DMS79 treated with DMSO at 0.1 percent for 48 hours (cell line): ENCODE results near the gene WNT7A.
"Not testable (repeated sequence)": the region's sequence is repeated elsewhere in the genome, so short reads cannot be mapped to it uniquely, and the experiment has no call there.

ENCODE experiments used
- DNase-seq: peaks from one replicate; lab custom pipeline; 2025; lab: John Stamatoyannopoulos, UW

Gene WNT7A

DNA sequence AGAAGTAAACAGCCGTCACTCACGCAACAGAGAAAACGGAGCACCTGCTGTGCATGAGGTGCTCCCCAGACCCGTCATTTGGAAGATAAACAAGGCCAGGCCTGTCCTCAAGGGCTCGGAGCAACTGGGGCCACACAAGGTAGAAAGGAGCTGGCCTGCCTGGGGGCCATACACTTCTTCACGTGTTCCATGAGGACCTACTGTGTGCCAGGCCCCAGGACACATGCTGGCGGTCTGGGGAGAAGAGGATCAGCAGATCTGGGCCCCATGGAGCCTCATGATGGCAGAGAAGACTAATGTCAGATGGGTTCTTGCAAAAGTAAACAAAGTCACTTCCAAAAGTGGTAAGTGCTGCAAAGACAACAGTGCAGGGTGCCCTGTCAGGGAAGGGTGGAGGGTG lies 14.3 kb downstream of the WNT7A start:
- DNase-seq, result no peak

DNA sequence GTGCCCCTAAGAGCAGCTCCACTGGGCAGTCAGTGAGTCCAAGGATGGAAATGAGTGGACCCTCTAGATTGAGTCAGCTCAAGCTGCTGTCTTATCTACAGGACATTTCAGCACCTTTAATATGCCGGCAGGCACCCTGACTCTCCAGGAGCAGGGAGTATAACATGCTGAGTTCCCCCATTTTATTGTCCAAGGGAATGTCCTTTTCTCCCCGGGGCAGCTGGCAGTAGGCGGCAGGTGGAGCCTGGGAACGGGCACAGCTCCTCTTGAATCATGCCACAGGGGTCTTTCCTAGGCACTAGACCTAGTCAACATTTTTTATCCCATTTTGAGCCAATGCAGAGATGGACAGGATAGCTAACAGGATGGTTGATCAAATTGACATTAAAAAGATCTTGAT lies 14.8 kb downstream of the WNT7A start:
- no peak for DNase-seq

DNA sequence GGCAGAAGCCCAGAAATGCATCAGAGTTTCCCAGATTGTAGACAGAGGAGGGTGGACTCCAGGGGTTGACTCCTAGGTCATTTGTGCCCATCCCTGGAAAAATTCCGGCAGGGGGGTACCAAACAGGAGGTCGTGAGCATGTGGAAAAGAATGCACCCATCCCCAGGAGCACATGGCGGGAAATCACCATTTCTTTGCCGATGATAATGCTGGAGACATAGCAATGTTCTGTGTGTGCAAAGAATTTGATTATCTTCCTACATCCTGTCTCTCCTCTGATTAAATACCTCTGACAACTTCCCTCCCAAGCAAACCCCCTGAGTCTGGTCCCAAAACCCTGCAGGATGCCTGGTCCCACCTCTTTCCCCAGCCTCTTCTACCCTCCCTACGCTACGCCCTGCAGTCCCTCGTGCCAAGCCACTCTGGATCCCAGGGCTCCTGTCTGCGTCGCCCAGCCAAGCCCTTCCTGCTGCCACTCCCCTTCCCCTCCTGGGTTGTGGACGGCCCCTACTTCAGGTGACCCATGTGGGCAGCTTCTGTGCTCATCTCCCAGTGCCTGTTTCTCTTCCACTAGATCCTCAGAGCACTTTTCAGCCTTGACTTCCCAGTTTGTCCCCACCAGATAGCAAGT lies 15.8 kb downstream of the WNT7A start:
- DNase-seq, result no peak

DNA sequence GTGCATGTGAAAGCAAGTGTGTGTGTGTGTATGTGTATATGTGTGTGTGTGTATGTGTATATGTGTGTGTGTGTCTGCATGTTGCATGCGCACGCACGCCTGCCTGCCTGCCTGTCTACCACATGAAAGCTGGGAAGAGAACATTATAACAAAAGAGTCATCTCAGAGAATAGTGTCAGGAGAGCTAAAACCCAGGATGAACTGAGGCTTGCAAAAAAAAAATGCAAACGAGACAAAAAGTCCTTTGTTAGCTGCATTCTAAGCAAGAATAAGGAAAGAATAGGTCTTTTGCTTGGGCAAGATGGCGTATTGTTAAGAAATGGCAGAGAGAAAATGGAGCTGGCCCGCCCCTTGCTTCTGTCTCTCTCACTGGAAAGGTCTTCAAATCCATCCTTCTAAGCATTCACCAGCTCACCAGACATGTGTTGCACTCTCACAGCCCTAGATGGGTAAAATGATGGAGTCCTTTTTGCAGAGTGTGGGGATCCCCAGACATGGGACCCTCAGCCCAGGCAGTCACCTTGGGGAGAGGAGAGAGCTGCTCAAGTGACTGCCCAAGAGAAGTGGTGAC lies 16.4 kb downstream of the WNT7A start:
- no peak for DNase-seq

DNA sequence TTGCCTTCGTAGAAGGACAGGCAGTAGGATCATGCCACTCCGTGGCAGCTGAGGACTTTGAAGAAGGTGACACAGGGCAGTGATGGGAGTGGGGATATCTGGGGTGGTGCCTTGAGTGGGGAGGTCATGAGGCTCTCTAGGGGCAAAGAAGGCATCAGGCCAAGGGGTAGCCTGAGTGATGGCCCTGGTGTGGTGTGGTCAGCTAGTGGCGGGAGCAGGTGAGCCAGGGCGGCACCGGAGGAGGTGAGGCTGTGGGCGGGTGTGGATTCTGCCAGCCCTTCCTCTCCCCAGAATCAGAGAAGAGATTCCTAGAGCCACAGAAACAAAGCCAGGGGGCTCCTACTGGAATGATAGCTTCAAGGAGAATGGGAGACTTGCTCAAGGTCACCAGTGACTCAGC lies 18.4 kb downstream of the WNT7A start:
- no peak for DNase-seq

DNA sequence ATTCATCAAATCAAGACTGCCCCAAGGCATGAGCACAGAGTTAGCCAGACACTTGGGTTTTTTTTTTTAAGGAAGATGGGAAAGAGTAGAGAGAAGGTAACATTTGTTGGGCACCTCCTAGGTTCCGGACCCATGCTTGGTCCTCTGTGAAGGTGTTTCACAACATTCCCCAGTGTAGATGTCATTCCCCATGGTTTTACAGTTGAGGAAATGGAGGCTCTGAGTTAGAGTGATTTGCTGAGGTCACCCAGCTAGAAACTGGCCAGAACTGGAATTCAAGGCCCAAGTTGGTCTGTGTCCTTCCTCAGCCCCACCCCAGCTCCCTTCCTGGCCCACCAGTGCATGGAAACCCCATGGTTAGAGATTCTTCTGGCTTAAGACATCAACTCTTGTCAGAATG lies 19.9 kb downstream of the WNT7A start:
- no peak for DNase-seq

DNA sequence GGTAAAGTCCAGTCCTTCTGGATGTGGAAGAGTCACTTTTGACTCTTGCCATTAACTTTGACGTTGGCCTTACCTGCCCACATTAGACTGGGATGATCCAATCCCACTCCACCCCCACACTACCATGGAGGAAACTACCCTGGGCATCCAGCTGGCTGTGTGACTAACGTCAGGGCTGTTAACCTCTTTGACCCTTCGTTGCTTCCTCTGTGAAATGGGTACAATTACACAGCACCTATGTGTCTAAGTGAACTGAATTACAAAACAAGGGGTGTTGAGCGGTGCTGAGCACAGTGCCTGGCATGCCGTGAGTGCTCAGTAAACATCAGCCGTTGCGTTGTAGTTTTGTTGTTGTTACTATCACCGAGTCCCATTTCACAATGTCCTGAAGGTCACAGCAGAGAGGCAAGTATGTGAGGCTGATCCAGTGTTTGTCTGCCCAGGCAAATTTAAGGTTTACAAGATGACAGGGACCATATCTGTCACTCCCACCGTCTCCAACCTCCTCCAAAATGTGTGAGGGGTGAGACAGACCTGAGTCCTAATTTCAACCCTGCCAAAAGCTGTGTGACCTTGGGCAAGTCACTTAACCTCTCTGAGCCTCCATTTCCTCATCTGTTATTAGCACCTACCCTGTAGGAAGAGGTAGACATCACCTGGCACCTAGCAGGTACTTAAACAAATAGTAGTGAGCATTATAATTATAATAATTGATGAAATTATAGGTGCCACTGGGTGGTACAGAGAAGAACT lies 20.9 kb downstream of the WNT7A start:
- DNase-seq, result no peak

DNA sequence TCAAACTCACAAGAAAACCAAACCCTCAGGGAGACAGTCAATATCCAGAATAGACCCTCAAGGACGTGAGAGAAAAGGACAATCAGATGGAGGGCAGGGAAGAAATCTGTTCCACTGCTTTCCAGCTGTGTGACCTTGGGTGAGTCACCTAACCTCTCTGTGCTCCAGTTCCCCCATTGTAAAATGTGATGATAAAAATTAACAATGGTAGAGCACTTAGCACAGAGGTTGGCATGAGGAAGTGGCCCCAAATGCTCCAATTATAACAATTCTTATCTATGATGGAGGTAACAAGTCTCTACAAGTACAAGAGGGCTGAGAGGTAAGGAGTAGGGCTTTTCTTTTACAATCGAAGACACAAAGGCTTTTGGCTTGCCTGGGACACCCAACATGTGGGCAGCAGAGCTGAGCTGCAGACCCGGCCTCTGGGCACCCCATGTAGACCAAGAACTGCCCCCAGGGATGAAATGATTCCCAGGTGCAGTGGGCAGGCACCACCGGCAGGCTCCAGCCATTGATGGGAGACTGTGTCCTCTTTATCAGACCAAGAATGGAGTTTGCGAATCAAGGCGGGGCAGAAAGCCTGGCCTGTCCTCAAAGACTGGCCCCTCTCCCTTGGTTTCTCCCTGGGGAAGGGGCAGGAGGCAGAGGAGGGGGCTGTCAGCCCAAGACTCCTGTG lies 22.0 kb downstream of the WNT7A start:
- no peak for DNase-seq

DNA sequence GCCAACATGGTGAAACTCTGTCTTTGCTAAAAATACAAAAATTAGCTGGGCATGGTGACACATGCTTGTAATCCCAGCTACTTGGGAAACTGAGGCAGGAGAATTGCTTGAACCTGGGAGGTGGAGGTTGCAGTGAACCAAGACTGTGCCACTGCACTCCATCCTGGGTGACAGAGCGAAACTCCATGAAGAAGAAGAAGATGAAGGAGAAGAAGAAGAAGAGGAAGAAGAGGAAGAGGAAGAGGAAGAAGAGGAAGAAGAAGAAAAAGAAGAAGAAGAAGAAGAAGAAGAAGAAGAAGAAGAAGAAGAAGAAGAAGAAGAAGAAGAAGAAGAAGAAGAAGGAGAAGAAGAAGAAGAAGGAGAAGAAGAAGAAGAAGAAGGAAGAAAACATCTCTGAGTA lies 23.2 kb downstream of the WNT7A start:
- DNase-seq, result not testable (repeated sequence)

DNA sequence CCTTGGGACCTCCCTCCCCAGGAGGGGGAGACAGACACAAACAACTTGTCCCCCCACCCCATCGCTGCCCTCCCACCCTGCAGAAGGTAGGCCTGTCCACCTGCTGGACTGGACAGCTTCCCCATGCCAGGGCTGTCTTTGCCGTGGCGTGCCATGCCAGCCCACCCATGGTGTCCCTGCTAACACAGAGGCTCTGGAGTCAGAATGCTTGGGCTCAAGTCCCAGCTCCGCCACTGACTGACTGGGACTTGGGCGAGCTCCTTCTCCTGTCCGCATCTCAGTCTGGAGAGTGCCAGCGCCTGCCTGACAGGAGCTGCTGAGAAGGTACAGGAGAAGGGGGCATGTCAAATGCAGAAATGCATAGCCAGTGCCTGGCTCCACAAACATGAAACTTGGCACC lies 23.9 kb downstream of the WNT7A start:
- DNase-seq, result no peak

DNA sequence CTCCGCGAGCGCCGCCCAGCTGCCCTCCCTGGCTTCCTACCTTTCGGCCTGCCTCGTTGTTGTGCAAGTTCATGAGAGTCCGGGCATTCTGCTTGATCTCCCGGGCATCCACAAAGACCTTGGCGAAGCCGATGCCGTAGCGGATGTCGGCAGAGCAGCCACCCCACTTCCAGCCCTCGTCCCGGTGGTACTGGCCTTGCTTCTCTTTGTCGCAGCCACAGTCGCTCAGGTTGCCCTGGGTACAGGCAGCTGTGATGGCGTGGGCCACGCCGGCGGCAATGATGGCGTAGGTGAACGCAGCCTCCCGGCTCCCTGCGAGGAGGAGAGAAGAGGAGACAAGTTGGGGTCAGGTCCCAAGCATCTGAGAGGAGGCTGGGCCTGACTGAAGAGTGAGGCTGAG lies 25.4 kb downstream of the WNT7A start:
- no peak for DNase-seq

DNA sequence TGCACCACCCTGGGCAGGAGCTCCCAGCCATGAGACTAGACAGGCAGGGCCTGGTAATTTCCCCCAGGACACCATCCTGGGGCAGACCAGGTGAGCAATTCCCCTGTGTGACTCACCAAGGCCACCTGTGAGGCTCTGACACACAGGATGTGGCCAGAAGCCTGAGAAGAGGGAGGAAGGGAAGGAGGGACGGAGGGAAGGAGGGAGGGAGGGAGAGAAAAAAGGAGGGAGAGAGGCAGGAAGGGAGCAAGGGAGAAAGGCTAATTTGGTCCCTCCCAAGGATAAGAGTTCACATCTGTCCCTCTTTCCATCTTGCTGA lies 25.9 kb downstream of the WNT7A start:
- DNase-seq, result no peak

DNA sequence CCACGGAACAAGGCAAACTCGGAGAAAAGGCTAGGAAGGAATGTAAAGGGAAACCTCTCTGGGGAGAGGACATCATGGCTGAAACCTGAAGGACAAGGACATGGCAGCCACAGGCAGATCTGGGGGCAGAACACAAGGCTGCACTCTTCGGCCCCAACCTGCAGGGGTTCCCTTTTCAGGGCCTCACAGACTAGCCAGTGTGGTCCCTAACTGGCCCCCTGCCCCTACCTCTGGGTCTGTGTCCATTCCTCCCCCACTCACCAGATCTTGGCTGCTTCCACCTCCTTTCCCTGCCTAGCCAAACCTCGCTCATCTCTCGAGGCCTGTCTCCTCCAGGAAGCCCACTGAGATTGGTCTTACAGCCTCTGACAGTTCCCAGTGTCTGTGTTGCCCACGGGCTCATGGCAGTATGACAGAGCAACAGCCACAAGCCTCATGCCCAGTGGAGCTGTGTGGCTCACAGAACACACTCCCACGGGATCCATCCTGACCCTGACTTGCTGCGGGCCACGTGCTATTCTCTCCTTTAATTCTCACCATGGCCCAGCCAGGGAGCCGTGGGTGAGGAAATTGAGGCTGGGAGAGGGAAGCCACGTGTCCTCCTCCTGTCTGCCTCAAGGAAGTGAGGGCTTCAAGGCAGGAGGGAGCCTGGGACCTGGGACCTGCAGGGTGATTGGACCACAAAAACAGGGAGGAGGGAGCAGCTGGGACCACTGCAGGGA lies 26.5 kb downstream of the WNT7A start:
- DNase-seq, result no peak

DNA sequence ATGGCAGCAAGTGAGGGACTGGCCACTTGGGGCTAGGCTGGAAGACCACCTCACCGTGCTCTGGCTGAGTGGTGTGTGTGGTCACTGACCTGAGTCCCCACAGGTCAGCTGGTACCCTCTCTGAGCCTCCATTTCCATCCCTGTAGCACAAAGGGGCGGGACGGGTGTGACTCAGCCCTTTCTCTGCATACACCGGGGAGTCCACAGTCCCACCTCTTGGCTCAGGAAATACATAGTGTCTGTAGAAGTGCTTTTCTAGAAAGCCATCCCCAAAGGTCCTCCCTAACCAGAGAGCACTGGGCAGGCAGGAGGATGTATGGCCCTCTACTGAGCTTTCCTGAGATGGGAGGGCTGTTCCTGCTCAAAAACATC lies 27.2 kb downstream of the WNT7A start:
- DNase-seq, result no peak

DNA sequence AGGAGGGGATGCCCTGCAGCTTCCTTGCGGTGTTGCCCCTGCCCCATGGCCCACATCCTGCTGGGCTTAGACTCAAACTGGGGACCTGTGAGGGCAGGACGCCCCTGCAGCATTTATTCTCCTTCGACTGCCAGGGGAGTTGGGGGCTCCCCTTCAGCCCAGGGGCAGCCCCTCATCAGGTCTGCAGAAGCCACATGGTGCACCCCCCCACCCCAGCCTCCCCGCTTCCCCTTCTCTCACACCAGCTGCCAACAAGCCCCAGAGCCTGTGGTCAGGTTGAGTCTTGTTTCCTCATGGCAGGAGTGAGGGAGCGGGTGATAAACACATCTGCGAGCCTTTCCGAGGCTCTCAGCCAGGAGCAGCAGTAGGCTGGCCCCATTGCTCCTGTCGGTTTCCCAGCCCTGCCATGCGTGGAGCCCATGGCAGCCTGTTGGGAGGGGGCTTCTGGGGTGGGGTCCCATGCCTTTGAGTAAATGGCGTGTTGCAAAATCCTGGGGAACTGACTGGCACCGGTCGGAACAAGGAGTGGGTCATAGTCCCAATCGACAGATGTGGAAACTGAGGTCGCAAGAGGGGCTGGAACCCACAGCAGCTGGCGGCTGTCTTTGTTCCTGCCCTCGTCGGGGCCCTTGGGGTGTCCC lies 27.8 kb downstream of the WNT7A start:
- no peak for DNase-seq

DNA sequence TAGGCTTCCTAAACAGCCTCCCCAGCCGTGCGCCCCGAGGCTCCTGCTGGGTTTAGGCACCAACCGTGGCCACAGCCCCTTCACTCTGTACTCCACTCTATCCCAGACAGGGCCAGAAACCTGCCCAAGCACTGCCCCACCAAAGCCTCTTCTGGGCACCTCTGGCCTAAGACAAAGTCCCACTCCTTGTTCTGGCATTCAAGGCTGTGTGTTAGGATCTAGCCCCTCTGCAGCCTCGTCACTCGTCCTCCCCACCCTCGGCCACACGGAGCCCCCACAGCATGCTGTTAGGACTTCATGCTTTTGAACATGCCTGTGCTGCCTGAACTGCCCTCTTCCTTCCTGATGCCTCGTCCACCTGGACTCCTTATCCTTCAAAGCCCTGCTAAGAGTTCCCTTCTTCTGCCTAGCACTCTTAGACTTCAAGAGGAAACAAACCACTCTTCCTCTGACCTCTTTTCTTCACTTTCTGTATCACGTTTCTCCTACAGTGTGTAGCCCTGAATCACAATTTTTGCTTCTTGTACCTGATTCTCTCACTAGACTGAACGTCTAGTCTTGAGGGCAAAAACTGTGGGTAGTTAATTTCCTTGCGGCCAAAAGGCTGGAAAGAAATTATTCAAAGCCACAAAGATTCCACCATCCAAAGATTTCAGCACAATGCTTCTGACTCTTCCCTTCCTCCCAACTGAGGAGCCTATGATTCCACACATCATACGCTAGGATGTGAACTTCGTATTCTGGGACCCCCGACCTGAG lies 28.6 kb downstream of the WNT7A start:
- no peak for DNase-seq

DNA sequence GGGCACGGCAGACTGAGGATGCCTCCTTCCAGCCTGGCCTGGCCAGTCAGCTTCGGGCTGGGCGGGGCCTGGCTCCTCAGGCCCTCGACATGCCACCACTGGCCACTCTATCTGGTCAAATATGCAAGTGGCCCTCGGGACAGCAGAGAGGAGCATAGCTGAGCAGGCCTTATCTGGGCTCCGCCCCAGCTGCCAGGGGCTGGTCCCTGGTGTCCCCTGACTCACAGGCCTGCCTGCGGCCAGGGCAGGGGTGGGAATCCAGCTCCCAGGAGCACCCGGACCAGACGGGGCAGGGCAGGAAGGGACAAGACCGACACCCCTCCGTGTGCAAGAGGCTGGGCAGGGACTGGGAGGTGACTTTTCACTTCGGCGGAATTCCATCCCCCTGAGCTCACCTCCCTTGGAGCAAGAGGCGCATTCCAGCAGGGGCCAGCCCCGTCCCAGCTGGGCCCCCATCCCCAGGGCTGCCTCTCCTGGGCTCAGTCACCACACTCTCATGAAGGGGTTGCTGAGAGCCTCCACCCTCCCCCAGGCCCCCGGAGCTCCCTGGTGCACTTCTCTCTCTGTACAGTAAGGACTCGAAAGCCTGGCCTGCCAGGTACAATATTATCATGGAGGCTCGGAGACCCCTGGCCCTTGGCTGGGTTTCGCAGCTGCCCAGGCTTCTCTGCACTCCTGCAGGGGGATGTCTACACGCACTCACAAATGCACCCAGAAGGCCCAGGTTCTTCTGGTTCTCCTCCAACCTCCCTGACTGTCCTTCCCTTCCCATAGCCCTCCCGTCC lies 29.5 kb downstream of the WNT7A start:
- no peak for DNase-seq

DNA sequence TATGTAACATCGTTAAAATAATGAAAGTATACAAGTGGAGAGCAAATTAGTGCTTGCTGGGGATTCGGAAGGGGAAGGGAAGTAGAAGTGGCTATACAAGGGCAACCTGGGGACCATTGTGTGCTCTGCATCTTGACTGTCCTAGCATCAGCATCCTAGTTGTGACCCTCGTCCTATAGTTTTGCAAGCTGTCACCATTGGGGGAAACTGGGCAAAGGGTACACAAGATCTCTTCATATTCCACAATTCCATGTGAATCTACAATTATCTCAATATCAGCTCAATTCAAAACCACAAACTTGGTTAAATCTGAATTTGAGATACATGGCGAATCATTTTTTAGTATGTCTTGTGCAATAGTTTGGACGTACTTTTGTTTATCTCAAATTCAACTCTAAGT lies 30.9 kb downstream of the WNT7A start:
- DNase-seq, result no peak

DNA sequence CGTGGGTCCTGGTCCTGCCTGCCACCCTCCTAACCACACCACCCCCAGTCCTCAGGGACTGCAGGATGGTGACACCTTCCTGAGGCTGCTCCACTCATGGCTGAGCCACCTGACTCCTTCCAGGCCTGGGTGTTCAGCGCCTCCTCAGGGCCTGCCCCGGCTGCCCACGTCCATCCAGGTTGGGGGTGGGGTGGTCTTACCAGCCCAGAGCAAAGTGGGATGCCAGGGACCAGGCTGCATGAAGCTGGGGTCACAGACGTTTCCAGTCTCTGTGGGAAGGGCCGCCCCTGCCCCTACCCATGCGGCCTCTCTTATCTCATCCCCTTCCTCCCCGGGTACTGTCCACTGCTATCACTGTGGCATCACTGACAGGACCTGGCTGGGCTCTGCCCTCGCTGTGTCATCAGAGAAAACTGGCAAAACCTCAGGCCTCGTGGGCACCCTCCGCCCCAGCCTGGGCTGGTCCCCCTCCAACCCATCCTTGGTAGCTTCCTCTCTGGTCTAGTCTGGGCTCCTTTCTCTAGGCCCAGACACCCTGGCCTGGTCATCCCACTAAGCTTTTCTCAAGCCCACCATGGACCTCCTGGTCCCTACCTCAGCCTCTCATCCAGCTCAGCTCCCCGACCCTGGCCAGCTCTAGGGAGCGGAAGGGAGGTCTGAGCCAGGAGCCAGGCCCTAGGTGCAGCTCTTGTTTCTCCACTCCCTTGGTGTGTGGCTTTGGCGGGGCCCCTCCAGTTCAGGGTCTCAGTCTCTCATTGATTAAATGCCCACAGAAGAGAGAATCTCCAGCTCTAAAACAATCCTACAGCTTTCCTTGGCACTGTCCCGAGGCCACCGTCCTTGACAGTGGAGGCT lies 32.9 kb downstream of the WNT7A start:
- DNase-seq, result no peak

DNA sequence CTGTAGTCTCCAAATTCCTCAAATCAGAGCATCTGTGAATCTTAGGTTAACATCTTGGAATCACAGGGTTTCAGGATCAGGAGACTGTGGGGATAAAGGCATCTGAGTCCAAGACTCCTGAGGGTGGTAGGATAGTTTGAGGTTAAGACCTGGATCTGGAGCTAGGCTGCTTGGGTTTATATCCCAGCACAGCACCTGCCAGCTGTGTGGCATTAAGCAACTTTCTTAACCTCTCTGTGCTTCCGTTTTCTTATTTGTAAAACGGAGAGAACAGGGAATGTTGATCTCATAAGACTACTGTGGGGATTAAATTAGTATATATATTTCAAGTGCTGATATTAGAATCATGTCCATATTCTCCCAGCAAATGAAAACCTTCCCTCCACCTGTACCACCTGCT lies 33.6 kb downstream of the WNT7A start:
- no peak for DNase-seq
